ENCODE results near the gene SLC5A10.
"Not testable (repeated sequence)": the region's sequence is repeated elsewhere in the genome, so short reads cannot be mapped to it uniquely, and the experiment has no call there.

The SLC5A10 gene

GRCh38 chr17:19030771-19031449, 78.9 kb downstream of the SLC5A10 start:
- H3K4me1 ChIP-seq (ENCODE audit: low read depth, poor library complexity, severe bottlenecking), result not testable (repeated sequence)

GRCh38 chr17:19031729-19032128, 79.8 kb downstream of the SLC5A10 start:
- not testable (repeated sequence) for H3K27me3 ChIP-seq (ENCODE audit: insufficient read depth, low read depth); H3K9ac ChIP-seq; H4K20me1 ChIP-seq (ENCODE audit: insufficient read depth); H3K27ac ChIP-seq; H3K36me3 ChIP-seq (ENCODE audit: insufficient read depth); H3K4me1 ChIP-seq (ENCODE audit: low read depth, poor library complexity, severe bottlenecking); H3K79me2 ChIP-seq (ENCODE audit: insufficient read depth, low read depth); H3K4me3 ChIP-seq (IDR thresholded peaks at IDR 0.05; ENCODE audit: insufficient read depth, low read depth, low read length); H3K4me2 ChIP-seq
- TF ChIP-seq CTCF (conservative IDR thresholded peaks at IDR 0.05; ENCODE audit: low read depth, low read length), result 0 out of 2 replicates have a peak, but pooled peaks have one; percentile 13
- H2AFZ ChIP-seq (ENCODE audit: low read depth), result peak overlapping the region; percentile 49; the same call in 1 of the 2 replicates

More at GRCh38 chr17:19030771-19031449, 78.9 kb downstream of the SLC5A10 start:
- not testable (repeated sequence) for H3K79me2 ChIP-seq (ENCODE audit: insufficient read depth, low read depth); H3K36me3 ChIP-seq (ENCODE audit: insufficient read depth); H3K9ac ChIP-seq; H2AFZ ChIP-seq (ENCODE audit: low read depth); H3K27ac ChIP-seq; H3K4me2 ChIP-seq; H3K4me3 ChIP-seq (IDR thresholded peaks at IDR 0.05; ENCODE audit: insufficient read depth, low read depth, low read length); H4K20me1 ChIP-seq (ENCODE audit: insufficient read depth); H3K27me3 ChIP-seq (ENCODE audit: insufficient read depth, low read depth)

GRCh38 chr17:19032377-19032988, 80.5 kb downstream of the SLC5A10 start:
- not testable (repeated sequence) for H3K4me1 ChIP-seq (ENCODE audit: low read depth, poor library complexity, severe bottlenecking); H3K9ac ChIP-seq; H3K36me3 ChIP-seq (ENCODE audit: insufficient read depth); H4K20me1 ChIP-seq (ENCODE audit: insufficient read depth); H3K4me3 ChIP-seq (IDR thresholded peaks at IDR 0.05; ENCODE audit: insufficient read depth, low read depth, low read length); H3K27ac ChIP-seq; H3K27me3 ChIP-seq (ENCODE audit: insufficient read depth, low read depth); H3K79me2 ChIP-seq (ENCODE audit: insufficient read depth, low read depth); H2AFZ ChIP-seq (ENCODE audit: low read depth); H3K4me2 ChIP-seq

- H3K4me3 ChIP-seq (IDR thresholded peaks at IDR 0.05; ENCODE audit: insufficient read depth, low read depth, low read length); H3K4me1 ChIP-seq (ENCODE audit: low read depth, poor library complexity, severe bottlenecking); H3K27ac ChIP-seq; H3K79me2 ChIP-seq (ENCODE audit: insufficient read depth, low read depth); H3K36me3 ChIP-seq (ENCODE audit: insufficient read depth); H3K9ac ChIP-seq; H3K4me2 ChIP-seq; H4K20me1 ChIP-seq (ENCODE audit: insufficient read depth); H2AFZ ChIP-seq (ENCODE audit: low read depth); H3K27me3 ChIP-seq (ENCODE audit: insufficient read depth, low read depth): not testable (repeated sequence)
These were observed 84.2 kb downstream of the SLC5A10 start for GRCh38 chr17:19036186-19036585.

GRCh38 chr17:19037547-19037946, 85.6 kb downstream of the SLC5A10 start:
- not testable (repeated sequence) for H3K4me2 ChIP-seq; H3K4me1 ChIP-seq (ENCODE audit: low read depth, poor library complexity, severe bottlenecking); H2AFZ ChIP-seq (ENCODE audit: low read depth); H3K27ac ChIP-seq; H3K27me3 ChIP-seq (ENCODE audit: insufficient read depth, low read depth); H3K36me3 ChIP-seq (ENCODE audit: insufficient read depth); H3K4me3 ChIP-seq (IDR thresholded peaks at IDR 0.05; ENCODE audit: insufficient read depth, low read depth, low read length); H3K79me2 ChIP-seq (ENCODE audit: insufficient read depth, low read depth); H4K20me1 ChIP-seq (ENCODE audit: insufficient read depth); H3K9ac ChIP-seq

GRCh38 chr17:19038007-19038406, 86.0 kb downstream of the SLC5A10 start:
- H4K20me1 ChIP-seq (ENCODE audit: insufficient read depth); H3K4me2 ChIP-seq; H3K27ac ChIP-seq; H3K4me3 ChIP-seq (IDR thresholded peaks at IDR 0.05; ENCODE audit: insufficient read depth, low read depth, low read length); H3K36me3 ChIP-seq (ENCODE audit: insufficient read depth); H3K27me3 ChIP-seq (ENCODE audit: insufficient read depth, low read depth); H3K79me2 ChIP-seq (ENCODE audit: insufficient read depth, low read depth); H3K4me1 ChIP-seq (ENCODE audit: low read depth, poor library complexity, severe bottlenecking); H2AFZ ChIP-seq (ENCODE audit: low read depth); H3K9ac ChIP-seq: not testable (repeated sequence)

- not testable (repeated sequence) for H3K4me2 ChIP-seq; H3K36me3 ChIP-seq (ENCODE audit: insufficient read depth); H3K4me3 ChIP-seq (IDR thresholded peaks at IDR 0.05; ENCODE audit: insufficient read depth, low read depth, low read length); H3K4me1 ChIP-seq (ENCODE audit: low read depth, poor library complexity, severe bottlenecking); H3K27ac ChIP-seq; H3K27me3 ChIP-seq (ENCODE audit: insufficient read depth, low read depth); H3K9ac ChIP-seq; H2AFZ ChIP-seq (ENCODE audit: low read depth); H3K79me2 ChIP-seq (ENCODE audit: insufficient read depth, low read depth); H4K20me1 ChIP-seq (ENCODE audit: insufficient read depth)
These were observed 86.8 kb downstream of the SLC5A10 start for GRCh38 chr17:19038730-19039129.

GRCh38 chr17:19040350-19040749, 88.4 kb downstream of the SLC5A10 start:
- H3K27ac ChIP-seq; H3K9ac ChIP-seq; H3K36me3 ChIP-seq (ENCODE audit: insufficient read depth); H3K4me2 ChIP-seq; H3K79me2 ChIP-seq (ENCODE audit: insufficient read depth, low read depth); H2AFZ ChIP-seq (ENCODE audit: low read depth); H3K27me3 ChIP-seq (ENCODE audit: insufficient read depth, low read depth); H3K4me3 ChIP-seq (IDR thresholded peaks at IDR 0.05; ENCODE audit: insufficient read depth, low read depth, low read length); H3K4me1 ChIP-seq (ENCODE audit: low read depth, poor library complexity, severe bottlenecking); H4K20me1 ChIP-seq (ENCODE audit: insufficient read depth): not testable (repeated sequence)

GRCh38 chr17:19041871-19042270, 89.9 kb downstream of the SLC5A10 start:
- not testable (repeated sequence) for H3K36me3 ChIP-seq (ENCODE audit: insufficient read depth); H3K4me3 ChIP-seq (IDR thresholded peaks at IDR 0.05; ENCODE audit: insufficient read depth, low read depth, low read length); H3K9ac ChIP-seq; H3K4me2 ChIP-seq; H3K4me1 ChIP-seq (ENCODE audit: low read depth, poor library complexity, severe bottlenecking); H3K27ac ChIP-seq; H4K20me1 ChIP-seq (ENCODE audit: insufficient read depth); H3K27me3 ChIP-seq (ENCODE audit: insufficient read depth, low read depth); H3K79me2 ChIP-seq (ENCODE audit: insufficient read depth, low read depth); H2AFZ ChIP-seq (ENCODE audit: low read depth)

All from KMS-11 (cell line).